Peyer's patch (tissue), 4 donors: Measurements from ENCODE around the gene ABCA7. TPM values are rescaled to one million over a fixed set of nuclear protein-coding genes. Genes with fewer than 3 reads are reported as not detected.

ENCODE experiments used
- DNase-seq, 3 donors: peaks; one replicate each; pipeline ENCODE4 v3.0.0-alpha.2; 2017 to 2019
- H3K27ac ChIP-seq, 4 donors: fragments of 200-600 bp; sonication (generic); one replicate each; pipeline ENCODE4 v1.5.1; 2016 to 2019
- H3K27me3 ChIP-seq, 2 donors: fragments of 200-600 bp; sonication (generic); one replicate each; pipeline ENCODE4 v1.5.1; 2019
- H3K36me3 ChIP-seq, 3 donors: fragments of 200-600 bp; sonication (generic); one replicate each; pipeline ENCODE4 v1.5.1; 2016 to 2019
- H3K4me1 ChIP-seq, 4 donors: fragments of 200-600 bp; sonication (generic); one replicate each; pipeline ENCODE4 v1.5.1; 2016 to 2019
- H3K4me3 ChIP-seq, 4 donors: fragments of 200-600 bp; sonication (generic); 1 replicate in 3 of 4; 2 replicates in 1 of 4; pipeline ENCODE4 v1.5.1; 2016 to 2019; ENCODE audit warnings: mild to moderate bottlenecking in 1 of 4
- H3K9me3 ChIP-seq, 4 donors: fragments of 200-600 bp; sonication (generic); one replicate each; pipeline ENCODE4 v1.5.1; 2016 to 2019; ENCODE audit warnings: mild to moderate bottlenecking in 1 of 4
- CTCF ChIP-seq, 6 experiments: fragments of 450-650 bp in 4 of 6; fragments of 200-600 bp in 2 of 6; sonication (generic) in 1 of 6; IDR thresholded peaks; one replicate each; pipeline ENCODE4 v1.5.1; 2017 to 2019; ENCODE audit warnings: antibody characterized with exemption in 6 of 6, mild to moderate bottlenecking in 3 of 6, moderate library complexity in 1 of 6
- POLR2A ChIP-seq, 2 donors: fragments of 450-650 bp; IDR thresholded peaks; one replicate each; pipeline ENCODE4 v1.5.1; 2017; ENCODE audit warnings: antibody characterized with exemption in 2 of 2, mild to moderate bottlenecking in 2 of 2, moderate library complexity in 2 of 2
- total RNA-seq, 4 donors: library from RNA; depleted of rRNA; stranded (reverse); fragments of >200 nt; gene quantifications; one replicate each; pipeline ENCODE4 v1.1.0, GENCODE V29; 2016

ABCA7 gene
- total RNA-seq, 4 donors from 2014 or later = 30.1 to 162 (median 72.1) TPM

GRCh38 chr19:1106841-1107660, 67.1 kb downstream of the ABCA7 start:
- peak overlapping the region in 3 of 4 donors; percentile 14 to 52 (median 17) for H3K27ac ChIP-seq

GRCh38 chr19:1107661-1108261, 67.9 kb downstream of the ABCA7 start:
- H3K27me3 ChIP-seq = no peaks in the 10 kb centered on the region
- no peak for DNase-seq
- TF ChIP-seq CTCF (IDR thresholded peaks at IDR 0.05) (no peak), POLR2A (IDR thresholded peaks at IDR 0.05) (no peak)
- no peaks in the 10 kb centered on the region for H3K9me3 ChIP-seq
- peak overlapping the region in 2 of 4 donors; percentile 17 to 52 for H3K27ac ChIP-seq
- peaks cover 0 to 74% (median 0%) of the 10 kb centered on the region in 3 donors for H3K36me3 ChIP-seq
- no peak overlapping the region for H3K4me3 ChIP-seq
- H3K4me1 ChIP-seq = peaks cover under 1 to 43% (median 16%) of the 10 kb centered on the region in 4 donors

More at GRCh38 chr19:1106841-1107660, 67.1 kb downstream of the ABCA7 start:
- Histone ChIP-seq H3K4me3 (no peak overlapping the region), H3K27me3 (no peaks in the 10 kb centered on the region), H3K4me1 (peaks cover 4 to 45% (median 21%) of the 10 kb centered on the region in 4 donors), H3K36me3 (peaks cover 0 to 68% (median 0%) of the 10 kb centered on the region in 3 donors), H3K9me3 (no peaks in the 10 kb centered on the region)
- no peak for TF ChIP-seq POLR2A (IDR thresholded peaks at IDR 0.05)
- TF ChIP-seq CTCF (IDR thresholded peaks at IDR 0.05) = peak in 3 of 6 experiments; percentile 22 to 29 (median 28)
- DNase-seq = no peak

DNA sequence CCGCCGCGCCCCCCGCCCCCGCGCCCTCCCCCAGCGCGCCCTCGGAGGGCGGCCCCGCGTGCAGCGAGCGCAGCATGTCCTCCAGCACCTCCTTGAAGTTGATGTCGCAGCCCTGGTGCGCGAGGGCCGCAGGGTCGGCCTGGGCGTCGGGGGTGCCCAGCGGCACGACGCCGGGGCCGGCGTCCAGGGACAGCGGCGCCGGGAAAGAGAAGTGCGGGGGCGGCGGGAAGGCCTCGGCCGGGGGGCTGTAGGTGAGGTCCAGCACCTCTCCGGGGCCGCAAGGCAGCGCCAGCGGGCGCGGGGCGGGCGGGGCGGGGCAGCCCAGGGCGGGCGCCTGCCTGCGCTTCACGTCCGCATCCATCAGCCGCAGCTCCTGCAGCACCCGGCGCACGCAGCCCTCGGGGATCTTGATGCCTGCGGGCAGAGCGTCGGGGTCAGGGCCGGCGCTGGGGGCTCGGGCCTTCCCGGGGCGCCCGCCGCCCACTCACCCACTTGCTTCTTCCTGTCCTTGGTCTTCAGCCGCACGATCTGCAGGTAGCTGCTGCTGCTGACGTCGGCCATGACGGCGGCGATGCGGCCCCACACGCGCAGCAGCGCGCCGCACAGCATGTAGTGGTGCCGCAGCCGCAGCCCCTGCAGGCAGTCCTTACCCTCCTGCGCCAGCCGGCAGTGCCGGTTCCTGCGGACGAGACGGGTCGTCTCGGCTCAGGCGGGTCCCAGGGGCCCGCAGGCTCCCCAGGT, 68.6 kb downstream of the ABCA7 start:
- Histone ChIP-seq H3K27ac (no peak overlapping the region), H3K36me3 (peaks cover 0 to 74% (median 0%) of the 10 kb centered on the region in 3 donors), H3K9me3 (no peaks in the 10 kb centered on the region), H3K4me1 (peaks cover 0 to 42% (median 16%) of the 10 kb centered on the region in 4 donors), H3K4me3 (no peak overlapping the region), H3K27me3 (no peaks in the 10 kb centered on the region)
- TF ChIP-seq CTCF (IDR thresholded peaks at IDR 0.05) (no peak), POLR2A (IDR thresholded peaks at IDR 0.05) (no peak)
- DNase-seq = no peak

DNA sequence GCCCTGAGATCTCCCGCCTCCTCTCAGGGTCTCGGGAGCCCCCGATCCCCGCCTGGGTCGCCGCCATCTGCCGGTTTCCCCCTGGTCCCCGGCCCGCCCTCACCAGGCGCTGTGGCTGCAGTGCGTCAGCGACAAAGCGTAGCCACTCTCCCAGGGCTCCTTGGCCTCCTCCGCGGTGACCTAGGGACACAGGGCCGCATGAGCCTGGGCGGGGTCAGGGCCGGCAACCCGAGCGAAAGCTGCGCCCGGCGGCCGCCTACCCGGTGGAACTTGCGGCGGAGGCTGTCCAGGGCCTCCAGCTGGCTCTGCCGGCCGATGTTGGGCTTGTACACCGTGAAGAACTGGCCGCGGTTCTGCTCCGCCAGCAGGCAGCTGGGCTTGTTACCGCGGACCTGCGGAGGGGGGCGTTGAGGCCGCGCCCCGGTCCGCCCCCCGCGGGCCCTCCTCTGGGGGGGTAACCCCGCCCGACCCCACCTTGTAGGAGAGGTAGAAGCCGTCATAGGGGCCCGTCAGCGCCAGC, 69.2 kb downstream of the ABCA7 start:
- H3K4me3 ChIP-seq = no peak overlapping the region
- no peak overlapping the region for H3K27ac ChIP-seq
- peaks cover 0 to 47% (median 21%) of the 10 kb centered on the region in 4 donors for H3K4me1 ChIP-seq
- H3K9me3 ChIP-seq = no peaks in the 10 kb centered on the region
- TF ChIP-seq POLR2A (IDR thresholded peaks at IDR 0.05) (no peak), CTCF (IDR thresholded peaks at IDR 0.05) (no peak)
- peaks cover 0 to 77% (median 0%) of the 10 kb centered on the region in 3 donors for H3K36me3 ChIP-seq
- no peak for DNase-seq
- no peaks in the 10 kb centered on the region for H3K27me3 ChIP-seq
